GM21717 (cell line): Measurements from ENCODE around the gene LYZL1.
"Not testable (repeated sequence)": the region's sequence is repeated elsewhere in the genome, so short reads cannot be mapped to it uniquely, and the experiment has no call there.

Experiments used
- ATAC-seq: cut with Tn5 transposase; IDR thresholded peaks from one replicate; pipeline ENCODE4 v1.9.1; 2021; ENCODE audit warnings: mild to moderate bottlenecking, moderate library complexity; ENCODE audit not compliant: unreplicated experiment

Gene LYZL1

DNA sequence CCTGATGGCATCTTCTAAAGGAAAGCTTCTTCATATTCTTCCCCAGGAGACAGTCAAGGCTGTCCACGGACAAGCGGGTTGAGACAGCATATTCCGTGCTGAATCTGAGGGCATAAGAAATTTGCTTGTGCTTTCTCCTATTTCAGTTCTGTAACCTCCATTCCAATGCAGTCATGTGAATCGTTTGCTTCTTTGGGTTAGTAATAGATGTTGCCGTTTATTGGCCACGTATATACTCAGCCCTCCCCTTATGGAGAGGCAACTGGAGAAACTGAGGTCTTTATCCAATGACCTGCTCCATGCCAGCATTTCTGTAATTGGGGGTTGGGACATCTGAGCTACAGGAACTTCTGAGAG is 38.9 kb downstream of the LYZL1 start:
- no peak for ATAC-seq

DNA sequence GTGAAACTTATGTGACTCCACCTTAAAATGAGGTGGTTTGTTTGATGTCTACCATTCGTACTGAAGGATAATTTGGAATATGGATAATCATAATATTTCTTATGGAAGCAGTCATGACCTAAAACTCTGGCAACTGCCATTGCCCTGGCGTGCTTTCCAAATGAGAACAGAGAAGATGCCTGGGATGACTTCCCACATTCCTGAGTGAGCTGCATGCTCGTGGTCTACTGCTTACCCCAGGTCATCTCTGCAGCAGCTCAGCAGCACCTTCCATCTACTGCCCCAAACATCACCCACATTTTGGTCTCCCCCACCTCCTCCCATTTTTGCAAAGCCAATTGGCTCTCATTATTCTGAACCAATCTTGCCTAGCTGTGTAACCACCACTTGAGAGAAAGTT is 40.1 kb downstream of the LYZL1 start:
- no peak for ATAC-seq

DNA sequence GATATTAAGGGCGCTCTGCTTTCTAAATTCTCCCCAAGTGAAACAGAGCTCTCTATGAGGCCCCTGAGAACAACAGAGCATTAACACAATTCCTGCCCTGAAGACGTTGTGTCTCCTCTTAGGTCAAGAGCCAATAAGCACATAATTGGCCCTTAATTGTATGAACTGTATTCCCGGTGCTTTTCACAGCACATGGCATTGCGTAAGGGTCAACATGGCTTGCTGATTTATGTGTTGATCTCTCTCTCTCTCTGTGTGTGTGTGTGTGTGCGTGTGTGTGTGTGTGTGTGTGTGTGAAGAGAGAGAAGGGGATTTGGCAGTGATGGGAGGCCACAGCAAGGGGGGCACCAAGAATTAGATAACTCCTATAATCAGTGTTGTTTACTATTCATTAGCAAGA is 40.5 kb downstream of the LYZL1 start:
- no peak for ATAC-seq

DNA sequence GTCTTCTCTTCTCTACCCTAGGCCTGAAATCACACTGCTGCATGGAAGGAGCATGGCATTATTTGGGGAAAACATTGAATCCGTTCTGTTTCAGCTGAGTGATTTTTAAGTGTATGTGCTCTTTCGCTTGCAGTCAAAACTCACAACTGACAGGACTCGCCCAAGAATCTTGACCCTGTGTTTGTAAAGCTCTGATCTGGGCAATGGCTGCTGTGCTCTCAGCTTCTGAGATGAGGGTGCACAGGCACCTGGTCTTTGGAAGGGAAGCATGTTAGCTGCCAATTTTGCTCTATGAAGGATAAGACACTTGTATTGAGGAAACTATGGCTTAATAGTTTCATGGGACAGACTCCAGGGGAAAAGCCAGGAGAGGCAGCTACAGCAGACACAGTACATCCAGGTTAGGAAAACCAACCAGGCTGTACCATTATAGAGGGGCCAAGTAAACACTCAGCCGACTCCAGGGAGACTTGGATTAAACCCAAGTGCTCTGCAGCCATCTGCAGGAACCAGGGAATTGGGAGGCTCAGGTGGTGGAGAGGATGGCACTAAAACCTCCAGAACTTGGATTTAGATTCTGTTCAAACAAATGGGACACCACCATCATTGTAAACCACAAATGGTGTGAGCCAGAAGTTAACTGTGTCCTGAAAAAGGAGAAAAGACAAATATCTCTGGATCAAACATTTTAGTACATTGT is 43.3 kb downstream of the LYZL1 start:
- ATAC-seq = no peak

DNA sequence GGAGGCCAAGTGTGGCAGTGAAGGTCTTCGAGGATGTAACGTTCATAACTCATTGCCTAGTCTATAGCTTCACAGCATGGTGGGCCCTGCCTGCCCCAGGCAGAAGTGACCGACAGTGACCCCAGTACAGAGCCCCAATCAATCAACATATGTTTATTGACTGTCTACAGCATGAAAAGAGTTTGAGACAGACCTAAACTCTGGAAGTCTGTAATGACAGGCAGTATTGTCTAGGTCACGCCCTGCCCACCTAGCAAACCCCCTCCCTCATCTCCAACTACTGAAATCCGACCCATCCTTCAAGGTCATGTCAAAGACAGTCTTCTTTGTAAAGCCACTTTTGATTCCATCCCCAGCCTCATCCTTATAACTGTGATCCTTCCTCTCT is 43.9 kb downstream of the LYZL1 start:
- no peak for ATAC-seq

DNA sequence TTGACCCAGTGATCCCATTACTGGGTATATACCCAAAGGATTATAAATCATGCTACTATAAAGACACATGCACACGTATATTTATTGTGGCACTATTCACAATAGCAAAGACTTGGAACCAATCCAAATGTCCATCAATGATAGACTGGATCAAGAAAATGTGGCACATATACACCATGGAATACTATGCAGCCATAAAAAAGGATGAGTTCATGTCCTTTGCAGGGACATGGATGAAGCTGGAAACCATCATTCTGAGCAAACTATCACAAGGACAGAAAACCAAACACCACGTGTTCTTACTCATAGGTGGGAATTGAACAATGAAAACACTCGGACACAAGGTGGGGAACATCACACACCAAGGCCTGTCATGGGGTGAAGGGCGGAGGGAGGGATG is 48.7 kb downstream of the LYZL1 start:
- ATAC-seq = not testable (repeated sequence)

DNA sequence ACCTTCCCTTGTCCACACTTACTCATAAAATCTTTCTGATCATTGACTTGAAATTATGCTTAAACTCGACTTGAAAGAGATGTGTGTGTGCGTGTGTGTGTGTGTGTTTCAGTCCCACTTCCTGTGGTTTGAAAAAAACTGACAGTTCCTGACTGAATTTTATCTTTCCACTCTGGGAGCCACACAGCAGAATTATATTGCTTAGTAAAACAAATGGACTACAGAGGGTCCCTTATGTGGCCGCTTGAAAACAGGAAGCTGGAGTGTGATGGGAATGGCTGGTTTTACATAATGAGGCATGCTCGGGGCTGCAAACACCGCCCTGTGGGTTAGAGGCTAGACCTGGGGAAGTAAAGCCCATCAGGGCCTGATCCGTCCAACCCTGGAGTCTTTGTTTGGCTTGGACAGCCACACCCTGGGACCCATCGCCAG is 54.8 kb downstream of the LYZL1 start:
- ATAC-seq = no peak

DNA sequence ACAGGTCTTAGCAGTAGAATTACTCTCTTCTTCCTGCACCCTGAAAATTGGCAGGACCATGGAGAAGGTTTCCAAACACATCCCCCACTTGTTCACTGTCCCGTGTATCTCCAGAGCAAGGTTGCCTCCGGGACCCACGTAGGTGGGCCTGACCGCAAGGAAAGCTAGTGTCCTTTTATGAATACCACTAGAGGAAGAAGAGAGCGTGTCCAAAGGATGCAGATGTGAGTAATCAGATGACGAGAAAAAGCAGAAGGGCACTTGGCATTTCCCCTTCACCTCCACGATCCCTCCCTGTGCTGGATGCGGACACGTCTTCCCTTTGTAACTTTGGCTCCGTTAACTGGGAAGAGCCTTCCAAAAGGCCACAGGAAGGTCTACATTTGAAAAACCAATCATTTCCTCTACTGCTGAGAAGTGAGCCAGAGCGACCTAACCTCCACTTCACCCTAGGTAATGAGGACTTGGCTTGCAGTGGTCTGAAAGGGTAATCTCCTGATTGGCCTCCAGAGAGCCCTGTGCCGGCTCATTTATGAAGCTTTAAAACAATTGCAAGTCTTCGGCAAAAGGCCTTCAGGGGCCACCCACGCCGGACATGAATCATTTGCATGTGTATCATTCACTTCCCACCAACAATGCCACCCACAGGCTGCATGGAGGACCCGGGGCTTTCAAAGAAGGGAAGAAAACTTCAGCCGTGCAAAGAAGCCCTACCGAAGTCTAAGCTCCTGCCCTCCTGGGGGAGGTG is 55.4 kb downstream of the LYZL1 start:
- no peak for ATAC-seq

DNA sequence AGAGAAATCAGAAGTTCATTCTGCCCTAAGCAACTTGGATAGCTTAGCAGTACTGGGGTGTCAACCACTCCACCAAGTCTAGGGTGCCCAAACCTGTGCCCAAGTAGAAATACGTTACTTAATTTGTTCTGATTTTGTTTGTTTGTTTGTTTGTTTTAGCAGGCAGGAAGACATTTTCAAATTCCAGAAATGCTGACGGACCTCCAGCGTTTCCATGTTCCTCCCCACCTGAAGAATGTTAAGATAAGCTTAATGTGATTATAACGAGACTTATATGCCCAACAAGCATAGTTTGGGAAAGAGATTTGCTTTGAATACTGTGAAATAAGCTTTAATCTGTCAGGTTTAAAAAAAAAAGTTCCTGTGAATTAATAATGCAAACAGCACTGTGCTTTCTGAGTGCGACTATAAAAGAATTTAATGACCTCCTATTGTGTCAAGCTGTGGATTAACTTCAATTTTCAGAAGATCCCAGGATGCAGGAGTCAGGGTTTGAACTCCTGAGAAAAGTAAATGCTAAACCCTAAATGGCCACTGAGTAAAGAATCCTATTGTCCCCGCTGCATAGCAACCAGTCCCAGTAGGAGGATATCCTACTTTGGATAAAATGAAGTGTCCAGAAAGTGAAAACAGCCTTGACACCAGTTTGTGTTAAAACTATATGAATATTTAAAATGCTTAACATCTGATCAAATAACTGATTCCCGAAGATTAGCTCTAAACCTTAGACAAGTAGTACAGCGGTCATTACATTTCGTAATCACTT is 56.5 kb downstream of the LYZL1 start:
- ATAC-seq = no peak

DNA sequence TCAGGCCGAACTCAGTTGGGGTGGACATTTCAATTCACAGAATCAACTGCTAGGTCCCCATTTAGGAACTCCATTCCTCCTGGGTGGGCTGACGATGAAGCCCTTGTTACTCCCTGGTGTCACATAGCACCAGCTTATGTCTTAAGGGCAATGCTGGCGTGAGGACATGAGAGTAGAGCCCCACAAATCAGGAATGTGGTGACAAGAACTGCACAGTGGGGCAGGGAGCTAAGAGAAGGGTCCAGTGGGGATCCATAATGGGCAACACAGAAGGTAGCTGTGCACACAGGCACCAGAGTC is 57.0 kb downstream of the LYZL1 start:
- no peak for ATAC-seq

DNA sequence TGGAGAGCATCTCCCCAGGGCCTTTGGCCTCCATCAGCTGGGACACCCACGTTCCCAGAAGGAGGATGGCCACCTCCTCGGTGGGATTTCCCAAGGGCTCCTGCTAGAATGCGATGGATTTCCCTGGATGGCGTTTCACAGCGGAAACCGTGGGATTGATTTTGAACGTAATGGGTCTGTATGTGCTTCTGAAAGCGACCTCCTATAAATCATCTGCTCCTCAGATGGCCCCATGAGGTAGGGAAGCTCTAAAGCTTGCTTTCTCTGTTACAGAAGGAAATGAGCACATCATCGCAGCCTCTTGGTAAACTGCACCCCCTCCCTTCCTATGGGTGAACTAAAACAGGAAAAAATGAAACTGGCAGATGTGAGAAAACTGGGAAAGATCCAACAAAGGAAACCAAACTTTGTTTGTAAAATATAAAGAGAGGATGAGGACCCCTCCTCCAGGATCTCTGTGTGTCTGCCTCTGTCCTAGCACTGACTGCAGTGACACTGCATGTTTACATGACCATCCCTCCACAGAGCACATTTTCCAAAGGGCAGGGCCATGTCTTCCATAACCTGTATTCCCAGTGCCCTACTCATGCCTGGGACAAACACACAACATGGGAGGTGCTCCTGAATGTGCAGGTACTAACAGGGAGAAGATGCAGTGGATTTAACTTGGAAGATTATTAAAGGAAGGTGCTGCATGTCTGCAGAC is 57.6 kb downstream of the LYZL1 start:
- ATAC-seq = no peak

DNA sequence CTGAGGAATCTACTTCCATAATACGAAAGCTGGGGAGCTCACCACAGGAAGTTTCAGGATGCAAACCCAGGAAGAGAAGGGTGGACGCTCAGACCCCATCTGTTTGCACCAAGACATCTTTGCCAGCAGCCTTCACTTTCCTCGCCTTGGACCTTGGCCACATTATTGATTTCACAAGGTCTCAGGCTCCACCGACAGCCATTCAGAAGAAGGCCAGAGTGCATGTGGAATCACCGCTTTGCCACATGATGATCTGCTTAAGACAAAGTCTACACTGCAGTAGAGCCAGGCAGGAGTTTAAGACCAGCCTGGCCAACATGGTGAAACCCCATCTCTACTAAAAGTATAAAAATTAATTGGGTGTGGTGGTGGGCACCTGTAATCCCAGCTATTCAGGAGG is 60.0 kb downstream of the LYZL1 start:
- ATAC-seq = no peak

DNA sequence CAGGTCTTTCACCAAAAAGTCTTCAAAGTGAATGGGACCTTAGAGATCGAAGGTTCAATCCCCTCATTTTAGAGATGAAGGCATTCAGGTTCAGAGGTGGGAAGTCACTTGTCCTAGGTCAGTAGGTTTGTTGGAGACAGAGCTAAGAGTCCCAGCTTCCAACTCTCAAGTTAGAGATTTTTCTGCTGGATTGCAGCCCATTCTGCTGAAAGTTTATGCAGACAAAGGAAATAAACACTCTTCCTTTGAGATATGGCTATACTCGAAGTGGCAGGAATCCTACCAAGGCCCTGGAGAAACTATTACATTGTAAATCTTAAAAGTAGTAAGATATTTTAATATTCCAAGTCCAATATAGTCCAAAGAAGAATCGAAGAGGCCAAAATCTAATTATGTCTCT is 64.4 kb downstream of the LYZL1 start:
- ATAC-seq = no peak

DNA sequence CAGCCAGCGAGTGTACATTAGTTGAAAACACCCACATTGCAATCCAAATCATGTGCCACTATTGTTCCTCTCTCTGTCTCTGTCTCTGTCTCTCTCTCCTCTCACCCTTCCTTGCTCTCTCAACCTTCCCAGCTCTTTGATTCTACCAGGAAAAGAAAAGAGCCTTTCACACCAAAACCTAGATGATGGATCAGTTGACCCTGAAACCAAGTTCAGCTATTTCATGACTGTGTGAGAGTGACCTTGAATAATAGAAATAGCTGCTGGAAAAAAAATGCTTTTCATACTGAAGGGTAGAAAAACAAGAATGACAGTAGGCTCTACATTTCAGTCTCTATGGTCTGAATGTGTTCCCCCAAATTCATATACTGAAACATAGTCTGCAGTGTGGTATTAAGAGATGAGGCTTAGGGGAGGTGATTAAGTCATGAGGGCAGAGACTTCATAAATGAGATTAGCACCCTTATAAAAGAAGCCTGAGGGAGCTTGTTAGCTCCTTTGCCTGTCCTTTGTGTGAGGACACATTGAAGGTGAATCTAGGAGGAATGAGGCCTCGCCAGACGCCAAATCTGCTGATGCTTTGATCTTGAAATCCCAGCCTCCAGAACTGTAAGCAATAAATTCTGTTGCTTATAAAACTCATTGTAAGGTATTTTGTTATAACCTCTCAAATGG is 65.2 kb downstream of the LYZL1 start:
- no peak for ATAC-seq

DNA sequence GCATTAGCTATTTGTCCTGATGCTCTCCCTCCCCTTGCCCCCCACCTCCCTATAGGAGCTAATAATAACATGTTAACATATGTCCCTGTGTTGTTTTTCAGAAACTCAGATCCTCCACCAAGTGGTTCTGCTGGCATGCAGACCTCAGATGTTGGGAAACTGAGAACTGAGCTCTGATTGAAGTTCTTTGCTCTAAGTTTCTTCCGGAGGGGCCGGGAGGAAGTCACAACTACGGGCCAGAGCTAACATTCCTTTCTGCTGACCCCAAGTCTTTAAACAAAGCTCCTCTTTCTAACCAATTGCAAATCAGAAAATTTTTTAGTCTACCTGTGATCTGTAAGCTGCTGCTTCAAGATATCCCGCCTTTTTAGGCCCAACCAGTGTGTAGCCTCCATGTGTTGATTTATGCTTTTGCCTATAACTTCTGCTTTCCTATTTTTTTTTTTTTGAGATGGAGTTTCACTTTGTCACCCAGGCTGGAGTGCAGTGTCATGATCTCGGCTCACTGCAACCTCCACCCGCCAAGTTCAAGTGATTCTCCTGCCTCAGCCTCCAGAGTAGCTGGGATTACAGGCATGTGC is 66.6 kb downstream of the LYZL1 start:
- no peak for ATAC-seq

DNA sequence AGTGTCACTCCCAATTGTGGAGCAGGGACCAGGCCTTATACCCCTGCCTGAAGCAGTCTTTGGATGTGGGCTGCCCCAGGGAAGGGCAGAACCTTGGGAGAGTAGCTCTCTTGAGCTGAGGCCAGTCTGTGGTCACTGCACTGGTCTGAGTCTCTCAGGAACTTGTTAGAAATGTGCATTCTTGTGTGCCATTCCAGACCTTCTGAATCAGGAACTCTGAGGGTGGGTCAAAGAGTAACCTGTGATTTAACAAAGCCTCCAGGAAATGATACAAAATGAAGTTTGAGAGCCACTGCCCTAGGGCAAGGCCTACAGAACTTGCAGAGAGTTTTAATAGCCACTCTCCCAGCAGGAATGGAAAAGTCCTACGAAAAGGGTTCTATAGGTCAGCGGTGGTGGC is 68.1 kb downstream of the LYZL1 start:
- no peak for ATAC-seq

DNA sequence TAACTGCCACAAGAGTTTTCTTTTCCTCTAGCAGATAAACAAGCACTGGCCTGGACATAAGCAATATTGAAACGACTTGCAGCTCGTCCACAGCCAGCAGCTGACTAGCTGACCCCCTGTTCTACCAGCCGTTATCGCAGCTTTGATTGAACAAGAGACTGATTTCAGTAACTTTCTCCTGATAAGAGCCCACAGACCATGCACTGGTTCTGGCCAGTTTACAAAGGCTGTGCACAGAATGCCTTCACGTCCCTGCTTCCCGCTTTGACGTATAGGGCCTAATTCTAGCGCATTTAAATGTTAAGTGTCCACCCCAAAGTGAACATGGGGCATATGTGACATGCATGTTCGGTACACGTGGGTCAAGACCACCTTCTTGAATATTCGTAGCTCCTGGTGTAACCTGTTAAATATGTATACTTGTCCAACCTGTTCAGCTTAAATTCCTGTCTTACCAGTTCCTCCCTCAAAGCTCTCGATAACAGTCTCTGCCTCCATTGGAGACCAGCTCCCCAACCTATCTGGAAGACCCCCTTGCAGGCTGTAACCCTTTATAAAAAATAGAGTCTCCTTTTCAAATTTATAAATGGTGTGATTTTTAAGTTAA is 69.2 kb downstream of the LYZL1 start:
- no peak for ATAC-seq

DNA sequence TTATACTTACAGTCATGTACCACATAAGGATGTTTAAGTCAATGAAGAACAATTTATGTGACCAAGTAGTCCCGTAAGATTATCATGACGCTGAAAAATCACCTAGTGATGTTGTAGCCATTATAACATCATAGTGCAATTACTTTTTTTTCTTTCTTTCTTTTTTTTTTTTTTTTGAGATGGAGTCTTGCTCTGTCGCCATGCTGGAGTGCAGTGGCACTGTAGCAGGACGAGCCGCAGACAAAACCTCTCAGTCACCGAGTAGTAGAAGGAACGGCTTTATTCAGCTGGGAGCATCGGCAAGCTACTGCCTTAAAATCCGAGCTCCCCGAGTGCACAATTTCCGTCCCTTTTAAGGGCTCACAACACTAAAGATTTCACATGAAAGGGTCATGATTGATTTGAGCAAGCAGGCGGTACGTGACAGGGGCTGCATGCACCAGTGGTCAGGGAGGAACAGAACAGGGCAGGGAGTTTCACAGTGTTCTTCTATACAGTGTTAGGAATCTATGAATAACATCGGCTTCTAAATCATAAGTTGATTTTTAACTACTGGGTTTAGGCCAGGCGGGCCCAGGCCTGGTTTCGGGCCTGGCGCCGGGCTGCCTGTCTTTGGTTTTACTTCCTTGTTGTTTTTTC is 71.5 kb downstream of the LYZL1 start:
- not testable (repeated sequence) for ATAC-seq
